ENCODE results near the gene KIF16B.
"Not testable (repeated sequence)": the region's sequence is repeated elsewhere in the genome, so short reads cannot be mapped to it uniquely, and the experiment has no call there.

KIF16B gene

GRCh38 chr20:16481977-16482376, 91.3 kb downstream of the KIF16B start:
- no peak for DNase-seq (ENCODE audit: low read depth in 2 of 2)

GRCh38 chr20:16479666-16480065, 93.6 kb downstream of the KIF16B start:
- DNase-seq (ENCODE audit: low read depth in 2 of 2) = no peak

- DNase-seq (ENCODE audit: low read depth in 2 of 2) = no peak
Measured at GRCh38 chr20:16477632-16478031, 95.6 kb downstream of the KIF16B start.

- no peak for DNase-seq (ENCODE audit: low read depth in 2 of 2)
Measured at GRCh38 chr20:16476032-16476431, 97.2 kb downstream of the KIF16B start.

- no peak for DNase-seq (ENCODE audit: low read depth in 2 of 2)
Measured at GRCh38 chr20:16475225-16475624, 98.0 kb downstream of the KIF16B start.

GRCh38 chr20:16474363-16474762, 98.9 kb downstream of the KIF16B start:
- no peak for DNase-seq (ENCODE audit: low read depth in 2 of 2)

GRCh38 chr20:16472045-16472872, 101.0 kb downstream of the KIF16B start:
- DNase-seq (ENCODE audit: low read depth in 2 of 2) = no peak

GRCh38 chr20:16469395-16469905, 103.8 kb downstream of the KIF16B start:
- DNase-seq (ENCODE audit: low read depth in 2 of 2) = no peak

- no peak for DNase-seq (ENCODE audit: low read depth in 2 of 2)
Measured at GRCh38 chr20:16462711-16463110, 110.5 kb downstream of the KIF16B start.

GRCh38 chr20:16459019-16459700, 114.1 kb downstream of the KIF16B start:
- DNase-seq (ENCODE audit: low read depth in 2 of 2) = no peak

GRCh38 chr20:16457514-16457913, 115.7 kb downstream of the KIF16B start:
- no peak for DNase-seq (ENCODE audit: low read depth in 2 of 2)

- DNase-seq (ENCODE audit: low read depth in 2 of 2) = no peak
Measured at GRCh38 chr20:16455324-16455723, 117.9 kb downstream of the KIF16B start.

GRCh38 chr20:16451982-16452381, 121.3 kb downstream of the KIF16B start:
- DNase-seq (ENCODE audit: low read depth in 2 of 2) = no peak

- no peak for DNase-seq (ENCODE audit: low read depth in 2 of 2)
Measured at GRCh38 chr20:16451001-16451400, 122.2 kb downstream of the KIF16B start.

- DNase-seq (ENCODE audit: low read depth in 2 of 2) = no peak
Measured at GRCh38 chr20:16446991-16447390, 126.3 kb downstream of the KIF16B start.

GRCh38 chr20:16446246-16446645, 127.0 kb downstream of the KIF16B start:
- no peak for DNase-seq (ENCODE audit: low read depth in 2 of 2)

GRCh38 chr20:16445482-16445881, 127.8 kb downstream of the KIF16B start:
- DNase-seq (ENCODE audit: low read depth in 2 of 2) = no peak

GRCh38 chr20:16444057-16444777, 129.0 kb downstream of the KIF16B start:
- no peak for DNase-seq (ENCODE audit: low read depth in 2 of 2)

GRCh38 chr20:16441546-16442164, 131.6 kb downstream of the KIF16B start:
- DNase-seq (ENCODE audit: low read depth in 2 of 2) = no peak

GRCh38 chr20:16440686-16441085, 132.6 kb downstream of the KIF16B start:
- DNase-seq (ENCODE audit: low read depth in 2 of 2) = no peak

- not testable (repeated sequence) for DNase-seq (ENCODE audit: low read depth in 2 of 2)
Measured at GRCh38 chr20:16439540-16439939, 133.7 kb downstream of the KIF16B start.

GRCh38 chr20:16438100-16438499, 135.1 kb downstream of the KIF16B start:
- DNase-seq (ENCODE audit: low read depth in 2 of 2) = no peak
